ENCODE results near the gene MICAL2. TPM values are rescaled to one million over a fixed set of nuclear protein-coding genes. Genes with fewer than 3 reads are reported as not detected.

The MICAL2 gene
- total and polyA plus RNA-seq, 8 donors: 4.8 to 38.8 (median 26.5) TPM

- intact Hi-C loops (cut with DNase I): no loop called here
- H3K4me1 ChIP-seq: no peaks in the 10 kb centered on the region
- 97% methylated on average over 4 of the region's 4 CpGs for WGBS, 2 donors
- no peaks in the 10 kb centered on the region for H3K27me3 ChIP-seq
- no peaks in the 10 kb centered on the region for H3K9me3 ChIP-seq
- FAIRE-seq (no peak), ATAC-seq (no peak), DNase-seq (no peak)
- H3K27ac ChIP-seq: no peak overlapping the region
- no peak for TF ChIP-seq CTCF (IDR thresholded peaks at IDR 0.05)
- no peak overlapping the region for H3K4me3 ChIP-seq
- H3K36me3 ChIP-seq: no peaks in the 10 kb centered on the region
Measured at GRCh38 chr11:12312132-12312531, 201.7 kb downstream of the MICAL2 start.

Small RNAs within 50 kb of the gene (microRNA-seq; reads per million reads assigned to microRNA genes)
- 0 reads per million in 2 donors for gene MIR6124

Other genes with a start within 250 kb of the MICAL2 start
- gene DKK3, start 102.0 kb upstream of the MICAL2 start, total RNA-seq: 10 to 100 TPM in 1 of 6 donors, 1 to 10 TPM in 5; 3.9 to 10.5 (median 5.8) TPM
- gene DKK3, start 102.0 kb upstream of the MICAL2 start, polyA plus RNA-seq: 1 to 10 TPM; 2.7 to 9.1 TPM